ENCODE measurements around the gene LRRC7.
A peak's percentile ranks its signal among the peaks of the same experiment; 100 is the strongest.

LRRC7 gene

GRCh38 chr1:70153739-70154138, 586.0 kb downstream of the LRRC7 start:
- ATAC-seq (ENCODE audit: insufficient read depth, low read depth), result 0 out of 3 replicates have a peak, but pooled peaks have one; percentile 33
- Histone ChIP-seq H3K4me3 (ENCODE audit: low read depth in 1 of 2, low read length in 2 of 2) (no peak overlapping the region), H3K27ac (ENCODE audit: low read length) (no peak overlapping the region), H4K20me1 (ENCODE audit: insufficient read depth, low read length) (no peaks in the 10 kb centered on the region), H3K4me2 (ENCODE audit: insufficient read depth, low read length) (no peak overlapping the region), H3K4me1 (ENCODE audit: insufficient read depth, low read length) (no peaks in the 10 kb centered on the region), H3K36me3 (ENCODE audit: insufficient read depth, low read length) (peaks cover 20% of the 10 kb centered on the region; the same call in 1 of the 2 replicates), H3K79me2 (ENCODE audit: insufficient read depth, low read length) (no peaks in the 10 kb centered on the region), H2AFZ (ENCODE audit: low read depth, low read length) (no peak overlapping the region), H3K9me3 (ENCODE audit: insufficient read depth, low read length, severe bottlenecking) (no peaks in the 10 kb centered on the region), H3K9ac (ENCODE audit: low read depth, low read length) (no peak overlapping the region), H3K27me3 (ENCODE audit: insufficient read depth, low read length, poor library complexity) (no peaks in the 10 kb centered on the region)
- DNase-seq, result no peak
- TF ChIP-seq CTCF (IDR thresholded peaks at IDR 0.05; ENCODE audit: borderline replicate concordance, extremely low read depth, low read length, poor library complexity, severe bottlenecking) (no peak), EZH2 (IDR thresholded peaks at IDR 0.05; ENCODE audit: borderline replicate concordance, low read depth, low read length, severe bottlenecking) (no peak)

GRCh38 chr1:70156529-70157120, 588.9 kb downstream of the LRRC7 start:
- no peaks in the 10 kb centered on the region for H3K79me2 ChIP-seq (ENCODE audit: insufficient read depth, low read length)
- no peak for DNase-seq
- H2AFZ ChIP-seq (ENCODE audit: low read depth, low read length), result no peak overlapping the region
- peaks cover 7% of the 10 kb centered on the region; the same call in 1 of the 2 replicates for H3K36me3 ChIP-seq (ENCODE audit: insufficient read depth, low read length)
- no peak overlapping the region for H3K4me3 ChIP-seq (ENCODE audit: low read depth in 1 of 2, low read length in 2 of 2)
- no peaks in the 10 kb centered on the region for H3K9me3 ChIP-seq (ENCODE audit: insufficient read depth, low read length, severe bottlenecking)
- no peaks in the 10 kb centered on the region for H3K27me3 ChIP-seq (ENCODE audit: insufficient read depth, low read length, poor library complexity)
- no peak for TF ChIP-seq EZH2 (IDR thresholded peaks at IDR 0.05; ENCODE audit: borderline replicate concordance, low read depth, low read length, severe bottlenecking)
- H3K27ac ChIP-seq (ENCODE audit: low read length), result no peak overlapping the region
- no peak overlapping the region for H3K9ac ChIP-seq (ENCODE audit: low read depth, low read length)
- ATAC-seq (ENCODE audit: insufficient read depth, low read depth), result no peak
- H3K4me1 ChIP-seq (ENCODE audit: insufficient read depth, low read length), result no peaks in the 10 kb centered on the region
- no peak overlapping the region for H3K4me2 ChIP-seq (ENCODE audit: insufficient read depth, low read length)
- no peaks in the 10 kb centered on the region for H4K20me1 ChIP-seq (ENCODE audit: insufficient read depth, low read length)

GRCh38 chr1:70164350-70164749, 596.6 kb downstream of the LRRC7 start:
- Histone ChIP-seq H3K27ac (ENCODE audit: low read length) (no peak overlapping the region), H3K79me2 (ENCODE audit: insufficient read depth, low read length) (no peaks in the 10 kb centered on the region), H2AFZ (ENCODE audit: low read depth, low read length) (no peak overlapping the region), H4K20me1 (ENCODE audit: insufficient read depth, low read length) (no peaks in the 10 kb centered on the region), H3K4me2 (ENCODE audit: insufficient read depth, low read length) (no peak overlapping the region), H3K27me3 (ENCODE audit: insufficient read depth, low read length, poor library complexity) (no peaks in the 10 kb centered on the region), H3K36me3 (ENCODE audit: insufficient read depth, low read length) (peaks cover 17% of the 10 kb centered on the region), H3K9ac (ENCODE audit: low read depth, low read length) (no peak overlapping the region), H3K9me3 (ENCODE audit: insufficient read depth, low read length, severe bottlenecking) (no peaks in the 10 kb centered on the region), H3K4me1 (ENCODE audit: insufficient read depth, low read length) (no peaks in the 10 kb centered on the region), H3K4me3 (ENCODE audit: low read depth in 1 of 2, low read length in 2 of 2) (no peak overlapping the region)
- no peak for TF ChIP-seq CTCF (IDR thresholded peaks at IDR 0.05; ENCODE audit: borderline replicate concordance, extremely low read depth, low read length, poor library complexity, severe bottlenecking)
- no peak for TF ChIP-seq EZH2 (IDR thresholded peaks at IDR 0.05; ENCODE audit: borderline replicate concordance, low read depth, low read length, severe bottlenecking)
- ATAC-seq (ENCODE audit: insufficient read depth, low read depth) (no peak; the same call in 2 of the 3 replicates), DNase-seq (no peak)

- peaks cover 20% of the 10 kb centered on the region for H3K36me3 ChIP-seq (ENCODE audit: insufficient read depth, low read length)
- H3K4me1 ChIP-seq (ENCODE audit: insufficient read depth, low read length), result no peaks in the 10 kb centered on the region
- no peak overlapping the region for H3K4me2 ChIP-seq (ENCODE audit: insufficient read depth, low read length)
- H3K79me2 ChIP-seq (ENCODE audit: insufficient read depth, low read length), result no peaks in the 10 kb centered on the region
- no peaks in the 10 kb centered on the region for H4K20me1 ChIP-seq (ENCODE audit: insufficient read depth, low read length)
- no peak overlapping the region for H3K27ac ChIP-seq (ENCODE audit: low read length)
- TF ChIP-seq EZH2 (IDR thresholded peaks at IDR 0.05; ENCODE audit: borderline replicate concordance, low read depth, low read length, severe bottlenecking), result no peak
- TF ChIP-seq CTCF (IDR thresholded peaks at IDR 0.05; ENCODE audit: borderline replicate concordance, extremely low read depth, low read length, poor library complexity, severe bottlenecking), result no peak
- no peak overlapping the region for H3K9ac ChIP-seq (ENCODE audit: low read depth, low read length)
- ATAC-seq (ENCODE audit: insufficient read depth, low read depth) (no peak), DNase-seq (no peak)
- H3K4me3 ChIP-seq (ENCODE audit: low read depth in 1 of 2, low read length in 2 of 2), result no peak overlapping the region
- no peaks in the 10 kb centered on the region for H3K27me3 ChIP-seq (ENCODE audit: insufficient read depth, low read length, poor library complexity)
- no peaks in the 10 kb centered on the region for H3K9me3 ChIP-seq (ENCODE audit: insufficient read depth, low read length, severe bottlenecking)
- no peak overlapping the region for H2AFZ ChIP-seq (ENCODE audit: low read depth, low read length)
These were observed 600.6 kb downstream of the LRRC7 start for GRCh38 chr1:70168283-70168682.

Data from DND-41 (cell line).